Amniotic epithelial cell (primary cell): ENCODE measurements around the gene TRAPPC11.
A peak's percentile ranks its signal among the peaks of the same experiment; 100 is the strongest.

Source experiments
- DNase-seq: peaks from one replicate; pipeline ENCODE4 v3.0.0-alpha.2; 2010; ENCODE audit warnings: low read depth

The TRAPPC11 gene

DNA sequence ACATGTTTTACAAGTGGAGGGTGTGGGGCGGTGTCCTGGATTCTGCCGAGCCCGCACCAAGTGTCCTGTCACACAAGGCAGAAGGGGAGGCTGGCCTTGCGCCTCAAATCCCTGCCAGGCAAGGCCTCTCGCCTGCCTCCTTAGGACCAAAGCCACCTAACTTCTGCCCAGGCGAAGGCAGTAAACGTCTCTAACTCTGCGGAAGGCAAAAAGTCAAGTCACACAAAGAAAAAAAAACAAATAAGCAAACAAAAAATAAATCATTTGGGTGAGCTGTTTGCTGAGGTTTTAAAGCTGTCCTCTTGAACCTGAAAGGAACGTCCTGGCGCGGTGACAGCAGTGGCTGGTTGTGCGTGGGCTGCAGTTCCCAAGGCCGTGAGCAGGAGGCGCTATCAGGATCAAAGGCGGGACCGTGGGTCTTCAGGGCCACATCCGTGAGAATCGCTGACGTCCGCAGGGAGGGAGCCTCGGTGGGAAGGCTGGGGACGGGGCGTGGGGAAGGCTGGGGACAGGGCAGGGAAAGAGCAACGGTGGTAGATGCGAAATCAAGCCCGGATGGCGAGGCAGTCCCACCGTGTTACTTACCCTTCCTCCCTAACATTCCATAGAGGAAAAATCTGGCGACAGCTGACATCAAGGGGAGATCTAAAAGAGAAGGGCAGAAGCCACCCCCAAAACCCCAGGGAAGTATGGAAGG lies 99.1 kb downstream of the TRAPPC11 start:
- peak; percentile 9 for DNase-seq

- DNase-seq = no peak
Measured at GRCh38 chr4:183758758-183759447, 99.8 kb downstream of the TRAPPC11 start.

GRCh38 chr4:183760326-183760725 lies 101.2 kb downstream of the TRAPPC11 start:
- DNase-seq = no peak
